ENCODE measurements around the gene SCUBE1.

- no peak for TF ChIP-seq POLR2A (IDR thresholded peaks at IDR 0.05)
- TF ChIP-seq, protein P1, sequence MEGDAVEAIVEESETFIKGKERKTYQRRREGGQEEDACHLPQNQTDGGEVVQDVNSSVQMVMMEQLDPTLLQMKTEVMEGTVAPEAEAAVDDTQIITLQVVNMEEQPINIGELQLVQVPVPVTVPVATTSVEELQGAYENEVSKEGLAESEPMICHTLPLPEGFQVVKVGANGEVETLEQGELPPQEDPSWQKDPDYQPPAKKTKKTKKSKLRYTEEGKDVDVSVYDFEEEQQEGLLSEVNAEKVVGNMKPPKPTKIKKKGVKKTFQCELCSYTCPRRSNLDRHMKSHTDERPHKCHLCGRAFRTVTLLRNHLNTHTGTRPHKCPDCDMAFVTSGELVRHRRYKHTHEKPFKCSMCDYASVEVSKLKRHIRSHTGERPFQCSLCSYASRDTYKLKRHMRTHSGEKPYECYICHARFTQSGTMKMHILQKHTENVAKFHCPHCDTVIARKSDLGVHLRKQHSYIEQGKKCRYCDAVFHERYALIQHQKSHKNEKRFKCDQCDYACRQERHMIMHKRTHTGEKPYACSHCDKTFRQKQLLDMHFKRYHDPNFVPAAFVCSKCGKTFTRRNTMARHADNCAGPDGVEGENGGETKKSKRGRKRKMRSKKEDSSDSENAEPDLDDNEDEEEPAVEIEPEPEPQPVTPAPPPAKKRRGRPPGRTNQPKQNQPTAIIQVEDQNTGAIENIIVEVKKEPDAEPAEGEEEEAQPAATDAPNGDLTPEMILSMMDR (IDR thresholded peaks at IDR 0.05), result no peak
These were observed 16.1 kb downstream of the SCUBE1 start for GRCh38 chr22:43327157-43327438.
